Measurements from ENCODE around the gene BPIFB6.

Gene BPIFB6

GRCh38 chr20:33091147-33091546 is 59.7 kb downstream of the BPIFB6 start:
- Histone ChIP-seq H3K27ac (ENCODE audit: low read depth, low read length) (no peak overlapping the region), H3K4me1 (ENCODE audit: control insufficient read depth, low read length) (no peaks in the 10 kb centered on the region), H4K20me1 (ENCODE audit: control insufficient read depth, insufficient read depth, low read depth, low read length) (no peaks in the 10 kb centered on the region), H3K79me2 (ENCODE audit: control insufficient read depth, low read length) (no peaks in the 10 kb centered on the region), H3K4me3 (ENCODE audit: low read length) (no peak overlapping the region), H3K4me2 (ENCODE audit: low read length) (no peak overlapping the region), H3K36me3 (ENCODE audit: control insufficient read depth, low read length) (no peaks in the 10 kb centered on the region), H3K9me3 (ENCODE audit: control insufficient read depth, insufficient read depth, low read length) (no peaks in the 10 kb centered on the region), H3K27me3 (ENCODE audit: control insufficient read depth, low read length) (no peaks in the 10 kb centered on the region), H3K9me2 (replicated peaks; ENCODE audit: control insufficient read depth, low read length) (no peaks in the 10 kb centered on the region), H3F3A (ENCODE audit: control insufficient read depth, insufficient read depth) (no peaks in the 10 kb centered on the region)
- no peak for TF ChIP-seq EZH2phosphoT487 (IDR thresholded peaks at IDR 0.05; ENCODE audit: borderline replicate concordance, low read length)
- TF ChIP-seq CTCF (IDR thresholded peaks at IDR 0.05; ENCODE audit: low read depth, low read length, poor library complexity, severe bottlenecking) = no peak

- Histone ChIP-seq H3K27me3 (ENCODE audit: control insufficient read depth, low read length) (no peaks in the 10 kb centered on the region), H3K4me2 (ENCODE audit: low read length) (no peak overlapping the region), H3K4me1 (ENCODE audit: control insufficient read depth, low read length) (no peaks in the 10 kb centered on the region), H3K9me3 (ENCODE audit: control insufficient read depth, insufficient read depth, low read length) (no peaks in the 10 kb centered on the region), H3K36me3 (ENCODE audit: control insufficient read depth, low read length) (no peaks in the 10 kb centered on the region), H3K4me3 (ENCODE audit: low read length) (no peak overlapping the region), H3K27ac (ENCODE audit: low read depth, low read length) (no peak overlapping the region), H3K9me2 (replicated peaks; ENCODE audit: control insufficient read depth, low read length) (no peaks in the 10 kb centered on the region), H3K79me2 (ENCODE audit: control insufficient read depth, low read length) (no peaks in the 10 kb centered on the region), H3F3A (ENCODE audit: control insufficient read depth, insufficient read depth) (no peaks in the 10 kb centered on the region), H4K20me1 (ENCODE audit: control insufficient read depth, insufficient read depth, low read depth, low read length) (no peaks in the 10 kb centered on the region)
- TF ChIP-seq EZH2phosphoT487 (IDR thresholded peaks at IDR 0.05; ENCODE audit: borderline replicate concordance, low read length) = no peak
- TF ChIP-seq CTCF (IDR thresholded peaks at IDR 0.05; ENCODE audit: low read depth, low read length, poor library complexity, severe bottlenecking) = no peak
These were observed 60.2 kb downstream of the BPIFB6 start for GRCh38 chr20:33091693-33092092.

- no peaks in the 10 kb centered on the region for H3F3A ChIP-seq (ENCODE audit: control insufficient read depth, insufficient read depth)
- H3K9me3 ChIP-seq (ENCODE audit: control insufficient read depth, insufficient read depth, low read length) = no peaks in the 10 kb centered on the region
- no peak overlapping the region for H3K4me2 ChIP-seq (ENCODE audit: low read length)
- no peak for TF ChIP-seq CTCF (IDR thresholded peaks at IDR 0.05; ENCODE audit: low read depth, low read length, poor library complexity, severe bottlenecking)
- no peak for TF ChIP-seq EZH2phosphoT487 (IDR thresholded peaks at IDR 0.05; ENCODE audit: borderline replicate concordance, low read length)
- no peaks in the 10 kb centered on the region for H3K79me2 ChIP-seq (ENCODE audit: control insufficient read depth, low read length)
- H3K4me1 ChIP-seq (ENCODE audit: control insufficient read depth, low read length) = no peaks in the 10 kb centered on the region
- no peak overlapping the region for H3K4me3 ChIP-seq (ENCODE audit: low read length)
- no peaks in the 10 kb centered on the region for H3K36me3 ChIP-seq (ENCODE audit: control insufficient read depth, low read length)
- no peaks in the 10 kb centered on the region for H4K20me1 ChIP-seq (ENCODE audit: control insufficient read depth, insufficient read depth, low read depth, low read length)
- no peaks in the 10 kb centered on the region for H3K9me2 ChIP-seq (replicated peaks; ENCODE audit: control insufficient read depth, low read length)
- H3K27me3 ChIP-seq (ENCODE audit: control insufficient read depth, low read length) = no peaks in the 10 kb centered on the region
- H3K27ac ChIP-seq (ENCODE audit: low read depth, low read length) = no peak overlapping the region
These were observed 60.9 kb downstream of the BPIFB6 start for GRCh38 chr20:33092361-33092760.

GRCh38 chr20:33093074-33093473 is 61.6 kb downstream of the BPIFB6 start:
- Histone ChIP-seq H3K36me3 (ENCODE audit: control insufficient read depth, low read length) (no peaks in the 10 kb centered on the region), H3K9me2 (replicated peaks; ENCODE audit: control insufficient read depth, low read length) (no peaks in the 10 kb centered on the region), H3K4me3 (ENCODE audit: low read length) (no peak overlapping the region), H3F3A (ENCODE audit: control insufficient read depth, insufficient read depth) (no peaks in the 10 kb centered on the region), H3K27me3 (ENCODE audit: control insufficient read depth, low read length) (no peaks in the 10 kb centered on the region), H4K20me1 (ENCODE audit: control insufficient read depth, insufficient read depth, low read depth, low read length) (no peaks in the 10 kb centered on the region), H3K79me2 (ENCODE audit: control insufficient read depth, low read length) (no peaks in the 10 kb centered on the region), H3K9me3 (ENCODE audit: control insufficient read depth, insufficient read depth, low read length) (no peaks in the 10 kb centered on the region), H3K4me2 (ENCODE audit: low read length) (no peak overlapping the region), H3K27ac (ENCODE audit: low read depth, low read length) (no peak overlapping the region), H3K4me1 (ENCODE audit: control insufficient read depth, low read length) (no peaks in the 10 kb centered on the region)
- TF ChIP-seq CTCF (IDR thresholded peaks at IDR 0.05; ENCODE audit: low read depth, low read length, poor library complexity, severe bottlenecking) (no peak), EZH2phosphoT487 (IDR thresholded peaks at IDR 0.05; ENCODE audit: borderline replicate concordance, low read length) (no peak)

All from DOHH2 (cell line).